Ectodermal cell (in vitro differentiated cells): ENCODE data around the gene POLA1.

Experiments
- H3K27ac ChIP-seq: 2 replicates; pipeline ENCODE4 v1.7.0; 2013; ENCODE audit warnings: mild to moderate bottlenecking, low read depth, low read length; ENCODE audit not compliant: insufficient read depth, poor library complexity, severe bottlenecking
- H3K27me3 ChIP-seq: 2 replicates; pipeline ENCODE4 v1.7.0; 2013; ENCODE audit warnings: mild to moderate bottlenecking, low read length; ENCODE audit not compliant: insufficient read depth, control insufficient read depth, poor library complexity, severe bottlenecking
- H3K36me3 ChIP-seq: one replicate; pipeline ENCODE4 v1.7.0; 2013; ENCODE audit warnings: low read length; ENCODE audit not compliant: control insufficient read depth, insufficient read depth
- H3K4me1 ChIP-seq: one replicate; pipeline ENCODE4 v1.7.0; 2013; ENCODE audit warnings: low read length; ENCODE audit not compliant: control insufficient read depth, insufficient read depth
- H3K4me3 ChIP-seq: 2 replicates; pipeline ENCODE4 v1.7.0; 2013; ENCODE audit warnings: low read depth, low read length, control low read depth; ENCODE audit not compliant: insufficient read depth
- H3K9me3 ChIP-seq: 2 replicates; pipeline ENCODE4 v1.7.0; 2013; ENCODE audit warnings: mild to moderate bottlenecking, low read length, moderate library complexity; ENCODE audit not compliant: control insufficient read depth
- WGBS, 2 experiments: methylation state at CpG; one replicate each; pipeline ENCODE4 v1.1.7; 2013; ENCODE audit warnings: missing lambda C conversion rate in 2 of 2; 5-methylcytosine and 5-hydroxymethylcytosine counted together

POLA1 gene

GRCh38 chrX:24658421-24658820, 35.3 kb upstream of the POLA1 start:
- Histone ChIP-seq H3K36me3 (no peaks in the 10 kb centered on the region), H3K27ac (peak overlapping the region; percentile 26), H3K27me3 (no peaks in the 10 kb centered on the region), H3K4me1 (peaks cover 4% of the 10 kb centered on the region), H3K4me3 (no peak overlapping the region), H3K9me3 (no peaks in the 10 kb centered on the region)

GRCh38 chrX:24659106-24659505, 34.6 kb upstream of the POLA1 start:
- 100% methylated on average over 1 of the region's 1 CpG; no CpG with 5 or more reads in 1 of the 2 experiments for WGBS, 2 experiments

GRCh38 chrX:24659646-24660045, 34.1 kb upstream of the POLA1 start:
- no peak overlapping the region for H3K4me3 ChIP-seq
- H3K27ac ChIP-seq, result no peak overlapping the region
- H3K36me3 ChIP-seq, result no peaks in the 10 kb centered on the region
- peaks cover 4% of the 10 kb centered on the region for H3K4me1 ChIP-seq
- no peaks in the 10 kb centered on the region for H3K27me3 ChIP-seq
- 80 to 91% methylated on average over 3 of the region's 3 CpGs for WGBS, 2 experiments
- H3K9me3 ChIP-seq, result no peaks in the 10 kb centered on the region

More at GRCh38 chrX:24659106-24659505, 34.6 kb upstream of the POLA1 start:
- Histone ChIP-seq H3K9me3 (no peaks in the 10 kb centered on the region), H3K36me3 (no peaks in the 10 kb centered on the region), H3K4me1 (peaks cover 4% of the 10 kb centered on the region), H3K27me3 (no peaks in the 10 kb centered on the region), H3K4me3 (no peak overlapping the region), H3K27ac (no peak overlapping the region)

GRCh38 chrX:24661292-24661691, 32.4 kb upstream of the POLA1 start:
- Histone ChIP-seq H3K27ac (no peak overlapping the region), H3K4me3 (no peak overlapping the region), H3K36me3 (no peaks in the 10 kb centered on the region), H3K27me3 (no peaks in the 10 kb centered on the region), H3K9me3 (no peaks in the 10 kb centered on the region), H3K4me1 (peaks cover 4% of the 10 kb centered on the region)

- Histone ChIP-seq H3K4me3 (no peak overlapping the region), H3K36me3 (no peaks in the 10 kb centered on the region), H3K9me3 (no peaks in the 10 kb centered on the region), H3K27ac (no peak overlapping the region), H3K4me1 (peaks cover 4% of the 10 kb centered on the region), H3K27me3 (no peaks in the 10 kb centered on the region)
- 91 to 96% methylated on average over 4 of the region's 4 CpGs for WGBS, 2 experiments
These were observed 31.4 kb upstream of the POLA1 start for GRCh38 chrX:24662352-24662751.

- H3K27me3 ChIP-seq, result no peaks in the 10 kb centered on the region
- peaks cover 5% of the 10 kb centered on the region for H3K4me1 ChIP-seq
- no peaks in the 10 kb centered on the region for H3K9me3 ChIP-seq
- H3K27ac ChIP-seq, result no peak overlapping the region
- no peak overlapping the region for H3K4me3 ChIP-seq
- H3K36me3 ChIP-seq, result no peaks in the 10 kb centered on the region
- 76 to 85% methylated on average over 3 of the region's 3 CpGs for WGBS, 2 experiments
These were observed 25.6 kb upstream of the POLA1 start for GRCh38 chrX:24668111-24668510.

GRCh38 chrX:24672701-24673190, 21.0 kb upstream of the POLA1 start:
- Histone ChIP-seq H3K36me3 (no peaks in the 10 kb centered on the region), H3K27ac (peak overlapping the region; percentile 65), H3K4me1 (peaks cover 9% of the 10 kb centered on the region), H3K27me3 (no peaks in the 10 kb centered on the region), H3K4me3 (no peak overlapping the region), H3K9me3 (no peaks in the 10 kb centered on the region)
- WGBS, 2 experiments, result 15 to 21% methylated on average over 7 to 10 of the region's 11 CpGs

GRCh38 chrX:24673424-24673823, 20.3 kb upstream of the POLA1 start:
- peak overlapping the region; percentile 44 for H3K27ac ChIP-seq
- WGBS, 2 experiments, result 53 to 86% methylated on average over 2 of the region's 2 CpGs
- no peak overlapping the region for H3K4me3 ChIP-seq
- H3K9me3 ChIP-seq, result no peaks in the 10 kb centered on the region
- peaks cover 9% of the 10 kb centered on the region for H3K4me1 ChIP-seq
- no peaks in the 10 kb centered on the region for H3K36me3 ChIP-seq
- H3K27me3 ChIP-seq, result no peaks in the 10 kb centered on the region

- no peak overlapping the region for H3K4me3 ChIP-seq
- no peaks in the 10 kb centered on the region for H3K9me3 ChIP-seq
- 31 to 38% methylated on average over 5 of the region's 5 CpGs for WGBS, 2 experiments
These were observed 17.2 kb upstream of the POLA1 start for GRCh38 chrX:24676403-24677024.

GRCh38 chrX:24682739-24683432, 10.8 kb upstream of the POLA1 start:
- 94 to 98% methylated on average over 7 of the region's 7 CpGs for WGBS, 2 experiments
- H3K9me3 ChIP-seq, result no peaks in the 10 kb centered on the region
- H3K4me1 ChIP-seq, result no peaks in the 10 kb centered on the region
- H3K27me3 ChIP-seq, result no peaks in the 10 kb centered on the region
- no peak overlapping the region for H3K27ac ChIP-seq
- no peaks in the 10 kb centered on the region for H3K36me3 ChIP-seq
- no peak overlapping the region for H3K4me3 ChIP-seq

More at GRCh38 chrX:24676403-24677024, 17.2 kb upstream of the POLA1 start:
- peaks cover 9% of the 10 kb centered on the region for H3K4me1 ChIP-seq
- no peak overlapping the region for H3K27ac ChIP-seq
- H3K36me3 ChIP-seq, result no peaks in the 10 kb centered on the region
- no peaks in the 10 kb centered on the region for H3K27me3 ChIP-seq
